Activated CD4-positive, alpha-beta T cell treated with anti-CD3 and anti-CD28 coated beads, Interleukin-2, amount 50 U/mL, for 24 hours (primary cell): ENCODE measurements around the gene HOXB6.

Experiments used
- DNase-seq, 2 donors: peaks; one replicate each; pipeline ENCODE4 v3.0.0-alpha.2; 2020; ENCODE audit warnings: low read depth in 1 of 2, low spot score in 1 of 2

Gene HOXB6

GRCh38 chr17:48555258-48556228 lies 49.2 kb downstream of the HOXB6 start:
- DNase-seq, result no peak

- no peak for DNase-seq
Observed at GRCh38 chr17:48554412-48555257, 50.2 kb downstream of the HOXB6 start.

GRCh38 chr17:48553826-48554225 lies 51.0 kb downstream of the HOXB6 start:
- DNase-seq, result no peak

GRCh38 chr17:48553190-48553547 lies 51.6 kb downstream of the HOXB6 start:
- no peak for DNase-seq

- DNase-seq, result no peak
Observed at GRCh38 chr17:48552466-48553189, 52.2 kb downstream of the HOXB6 start.

- DNase-seq, result no peak
Observed at GRCh38 chr17:48551596-48552465, 53.0 kb downstream of the HOXB6 start.

- no peak for DNase-seq
Observed at GRCh38 chr17:48551214-48551555, 53.6 kb downstream of the HOXB6 start.

GRCh38 chr17:48550502-48551213 lies 54.1 kb downstream of the HOXB6 start:
- no peak for DNase-seq

- DNase-seq, result no peak
Observed at GRCh38 chr17:48549914-48550501, 54.8 kb downstream of the HOXB6 start.

- no peak for DNase-seq
Observed at GRCh38 chr17:48549281-48549630, 55.5 kb downstream of the HOXB6 start.

GRCh38 chr17:48548523-48549280 lies 56.1 kb downstream of the HOXB6 start:
- DNase-seq, result no peak

- peak in 1 of 2 donors; percentile 27 for DNase-seq
Observed at GRCh38 chr17:48547808-48548522, 56.8 kb downstream of the HOXB6 start.

GRCh38 chr17:48546924-48547807 lies 57.6 kb downstream of the HOXB6 start:
- no peak for DNase-seq

- no peak for DNase-seq
Observed at GRCh38 chr17:48546137-48546923, 58.5 kb downstream of the HOXB6 start.
